Neural progenitor cell (in vitro differentiated cells): ENCODE data around the gene UVSSA.

Experiments
- CTCF ChIP-seq: fragments of 200-600 bp; sonication (generic); IDR thresholded peaks from 2 replicates; pipeline ENCODE4 v1.5.1; 2017; ENCODE audit warnings: antibody characterized with exemption, mild to moderate bottlenecking
- EZH2 ChIP-seq: fragments of 200-600 bp; sonication (generic); IDR thresholded peaks from 2 replicates; pipeline ENCODE4 v1.6.1; 2017; ENCODE audit warnings: antibody characterized with exemption, mild to moderate bottlenecking, moderate library complexity

- TF ChIP-seq CTCF: no peak
- TF ChIP-seq EZH2: no peak
Measured at GRCh38 chr4:1427010-1427409, 80.0 kb downstream of the UVSSA start.
